ENCODE measurements around the gene EXOC7.
A peak's percentile ranks its signal among the peaks of the same experiment; 100 is the strongest.

Gene EXOC7

GRCh38 chr17:76138896-76139752 lies 35.5 kb upstream of the EXOC7 start:
- no peak for DNase-seq (ENCODE audit: low spot score)

- no peak for DNase-seq (ENCODE audit: low spot score)
These were observed 34.8 kb upstream of the EXOC7 start for GRCh38 chr17:76138234-76138895.

GRCh38 chr17:76137351-76138233 lies 34.0 kb upstream of the EXOC7 start:
- no peak for DNase-seq (ENCODE audit: low spot score)

- DNase-seq (ENCODE audit: low spot score) = no peak
These were observed 33.4 kb upstream of the EXOC7 start for GRCh38 chr17:76137001-76137350.

GRCh38 chr17:76136276-76137000 lies 32.9 kb upstream of the EXOC7 start:
- DNase-seq (ENCODE audit: low spot score) = no peak

- no peak for DNase-seq (ENCODE audit: low spot score)
These were observed 32.2 kb upstream of the EXOC7 start for GRCh38 chr17:76135810-76136188.

- no peak for DNase-seq (ENCODE audit: low spot score)
These were observed 31.6 kb upstream of the EXOC7 start for GRCh38 chr17:76134911-76135809.

- no peak for DNase-seq (ENCODE audit: low spot score)
These were observed 29.2 kb upstream of the EXOC7 start for GRCh38 chr17:76132574-76133338.

GRCh38 chr17:76131692-76132573 lies 28.3 kb upstream of the EXOC7 start:
- no peak for DNase-seq (ENCODE audit: low spot score)

- no peak for DNase-seq (ENCODE audit: low spot score)
These were observed 27.6 kb upstream of the EXOC7 start for GRCh38 chr17:76131051-76131691.

- no peak for DNase-seq (ENCODE audit: low spot score)
These were observed 26.9 kb upstream of the EXOC7 start for GRCh38 chr17:76130473-76130872.

- no peak for DNase-seq (ENCODE audit: low spot score)
These were observed 22.3 kb upstream of the EXOC7 start for GRCh38 chr17:76125922-76126321.

GRCh38 chr17:76125391-76125675 lies 21.7 kb upstream of the EXOC7 start:
- no peak for DNase-seq (ENCODE audit: low spot score)

GRCh38 chr17:76124582-76125390 lies 21.2 kb upstream of the EXOC7 start:
- peak; percentile 31 for DNase-seq (ENCODE audit: low spot score)

- DNase-seq (ENCODE audit: low spot score) = no peak
These were observed 20.4 kb upstream of the EXOC7 start for GRCh38 chr17:76123749-76124581.

GRCh38 chr17:76123191-76123499 lies 19.6 kb upstream of the EXOC7 start:
- DNase-seq (ENCODE audit: low spot score) = no peak

Measured in RKO (cell line).